ENCODE data around the gene CAMK2B.

The CAMK2B gene

DNA sequence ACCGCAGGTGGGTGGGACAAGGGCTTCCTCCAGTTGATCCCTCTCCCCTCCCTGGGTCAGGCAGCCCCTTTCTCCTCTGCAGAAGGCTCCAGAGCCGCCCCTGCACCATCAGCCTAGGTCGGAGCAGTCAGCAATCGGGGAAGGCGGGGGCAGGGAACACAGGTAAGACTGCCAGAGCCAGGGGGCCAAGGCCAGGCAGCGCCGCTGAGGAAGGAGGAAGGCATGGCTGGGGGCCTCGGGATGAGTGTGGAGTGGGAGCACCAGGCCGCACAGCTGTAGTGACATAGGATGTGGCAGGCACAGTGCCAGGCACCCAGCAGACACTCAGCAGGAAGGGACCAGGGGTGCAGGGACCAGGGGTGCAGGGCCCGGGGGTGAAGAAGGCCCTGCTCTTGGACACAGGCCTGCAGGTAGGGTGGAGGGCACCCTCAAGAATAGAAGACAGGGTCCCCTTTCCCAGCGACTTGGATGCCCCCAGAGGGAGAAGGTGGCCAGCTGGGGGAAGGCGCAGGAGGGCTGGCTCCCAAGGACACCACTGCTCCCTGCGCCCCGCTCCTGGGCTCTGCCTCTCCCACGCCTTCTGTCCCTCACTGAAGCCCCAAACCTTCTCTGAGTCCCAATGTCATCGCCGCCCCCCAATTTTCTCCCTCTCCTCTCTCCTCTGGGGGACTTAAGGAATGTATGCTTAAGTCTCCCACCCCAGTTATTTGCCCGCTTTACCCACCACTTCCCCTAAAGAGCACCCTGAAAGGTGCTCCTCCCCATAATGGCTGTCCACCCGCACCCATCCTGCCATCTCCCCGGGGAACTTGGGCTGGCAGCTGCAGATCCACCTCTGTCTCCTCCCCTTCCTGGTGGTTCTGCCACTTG lies 38.5 kb downstream of the CAMK2B start:
- DNase-seq (ENCODE audit: low spot score) = no peak

GRCh38 chr7:44286182-44286617 lies 39.2 kb downstream of the CAMK2B start:
- DNase-seq (ENCODE audit: low spot score) = no peak

- no peak for DNase-seq (ENCODE audit: low spot score)
Measured at GRCh38 chr7:44285561-44285960, 39.8 kb downstream of the CAMK2B start.

DNA sequence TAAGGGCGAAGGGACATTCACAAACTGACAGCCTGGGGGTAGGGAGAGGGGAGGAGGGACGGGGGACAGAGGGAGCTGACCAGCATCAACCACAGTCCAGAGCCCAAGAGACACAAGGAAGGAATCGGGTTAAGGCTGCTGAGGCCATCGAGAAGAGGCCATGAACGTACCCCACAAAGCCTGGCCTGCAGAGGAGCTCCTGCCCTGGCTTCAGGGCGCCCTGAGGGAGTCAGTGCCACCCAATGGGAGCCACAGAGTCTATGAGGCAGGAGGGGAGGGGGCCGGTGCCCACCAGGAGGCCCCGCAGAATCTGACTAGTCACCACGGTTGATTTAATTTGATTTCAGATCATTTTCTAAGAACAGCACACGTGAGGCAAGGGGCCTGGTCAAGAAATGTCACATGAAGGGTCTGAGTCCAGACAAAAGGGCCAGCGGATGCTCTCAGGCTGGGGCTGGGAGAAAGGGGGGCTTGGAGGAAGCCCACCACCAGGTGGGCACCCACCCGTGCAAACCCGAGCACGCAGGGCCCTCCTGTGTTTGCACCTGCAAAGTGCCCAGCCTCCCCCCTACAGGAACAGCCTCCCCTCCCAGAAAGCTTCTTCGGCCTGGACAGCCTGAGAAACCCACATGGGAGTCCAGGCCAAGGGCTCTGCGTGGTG lies 40.4 kb downstream of the CAMK2B start:
- no peak for DNase-seq (ENCODE audit: low spot score)

DNA sequence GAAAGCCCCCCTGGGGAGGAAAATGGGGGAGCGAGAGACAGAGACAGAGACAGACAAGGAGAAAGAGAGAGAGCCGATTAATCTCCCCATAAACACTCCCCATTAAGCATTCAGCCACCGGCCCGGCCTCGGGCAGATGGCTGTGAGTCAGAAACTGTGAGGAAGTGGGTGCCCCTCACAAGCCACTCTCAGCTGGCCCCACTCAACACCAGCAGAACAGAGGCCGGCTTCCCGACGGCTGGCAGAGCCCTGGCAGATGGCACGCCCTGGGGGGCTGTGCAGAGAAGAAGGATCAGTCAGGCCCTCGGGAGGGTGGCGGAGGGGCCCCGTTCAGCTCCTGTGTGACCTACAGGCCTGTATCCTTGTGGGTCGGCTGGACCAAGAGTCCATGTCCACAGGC lies 41.2 kb downstream of the CAMK2B start:
- no peak for DNase-seq (ENCODE audit: low spot score)

DNA sequence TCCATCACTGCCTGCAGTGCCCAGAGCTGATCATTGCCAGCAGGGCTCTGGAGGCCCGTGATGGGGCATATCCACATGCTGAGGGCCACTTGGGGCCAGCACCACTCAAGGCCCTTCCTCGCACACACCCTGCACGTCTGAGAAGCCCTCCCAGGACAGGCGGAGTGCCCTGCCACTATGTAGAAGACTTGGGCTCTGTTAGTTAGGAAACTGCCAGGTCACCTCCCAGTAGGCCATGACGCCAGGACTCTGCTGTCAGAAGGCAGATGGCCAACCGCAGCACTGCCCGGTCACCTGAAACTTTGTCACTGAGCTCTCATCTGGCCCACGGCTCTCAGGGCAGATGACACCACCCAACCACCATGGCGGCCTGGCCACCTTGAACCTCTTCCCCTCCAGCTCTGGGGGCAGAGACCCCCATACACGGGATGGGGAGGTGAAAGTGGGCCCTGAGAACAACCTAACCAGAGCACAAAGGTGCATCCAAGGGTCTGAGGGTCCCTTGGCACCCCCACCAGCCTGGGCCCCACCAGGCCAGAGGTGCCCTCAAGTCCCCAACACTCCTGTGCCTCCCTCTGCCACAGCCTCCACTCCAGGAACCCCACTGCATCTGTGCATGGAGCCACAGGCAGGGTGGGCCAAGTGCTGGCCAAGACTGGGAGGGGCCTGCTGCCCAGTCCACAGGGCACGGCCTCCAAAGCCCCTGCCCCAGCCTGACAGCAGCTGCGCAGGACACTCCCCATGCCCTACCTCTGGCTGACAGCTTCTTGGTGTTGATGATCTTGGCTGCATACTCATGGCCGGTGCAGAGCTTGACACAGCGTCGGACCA lies 41.8 kb downstream of the CAMK2B start:
- DNase-seq (ENCODE audit: low spot score) = no peak

DNA sequence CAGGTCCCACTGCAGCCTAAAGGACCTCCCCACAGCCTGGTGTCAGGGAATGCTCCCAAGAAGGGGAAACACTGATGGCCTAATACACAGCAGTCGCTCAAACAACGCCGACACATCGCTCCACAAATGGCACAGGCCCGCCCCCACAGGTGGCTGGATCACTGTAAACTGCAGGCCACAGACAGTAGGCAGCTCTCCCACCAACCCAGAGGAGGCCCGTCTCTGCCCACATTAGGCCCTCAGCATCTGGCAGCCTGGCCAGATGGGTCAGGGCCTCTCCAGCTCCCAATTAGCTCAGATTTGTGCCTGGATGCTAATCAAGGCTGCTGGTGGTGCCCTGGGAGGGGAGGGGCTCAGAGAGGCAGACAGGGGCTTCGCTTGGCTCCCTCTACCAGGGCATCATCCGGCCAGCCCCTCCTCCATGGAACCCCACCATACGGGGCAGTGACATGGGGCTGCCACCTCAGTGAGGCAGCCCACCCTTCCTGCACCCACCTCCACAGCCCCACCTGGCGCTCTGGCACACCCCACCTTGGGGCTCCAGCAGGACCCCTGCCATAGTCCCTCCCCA lies 42.7 kb downstream of the CAMK2B start:
- no peak for DNase-seq (ENCODE audit: low spot score)

- no peak for DNase-seq (ENCODE audit: low spot score)
Measured at GRCh38 chr7:44281811-44282600, 43.4 kb downstream of the CAMK2B start.

- no peak for DNase-seq (ENCODE audit: low spot score)
Measured at GRCh38 chr7:44280993-44281721, 44.2 kb downstream of the CAMK2B start.

- DNase-seq (ENCODE audit: low spot score) = no peak
Measured at GRCh38 chr7:44280636-44280992, 44.8 kb downstream of the CAMK2B start.

DNA sequence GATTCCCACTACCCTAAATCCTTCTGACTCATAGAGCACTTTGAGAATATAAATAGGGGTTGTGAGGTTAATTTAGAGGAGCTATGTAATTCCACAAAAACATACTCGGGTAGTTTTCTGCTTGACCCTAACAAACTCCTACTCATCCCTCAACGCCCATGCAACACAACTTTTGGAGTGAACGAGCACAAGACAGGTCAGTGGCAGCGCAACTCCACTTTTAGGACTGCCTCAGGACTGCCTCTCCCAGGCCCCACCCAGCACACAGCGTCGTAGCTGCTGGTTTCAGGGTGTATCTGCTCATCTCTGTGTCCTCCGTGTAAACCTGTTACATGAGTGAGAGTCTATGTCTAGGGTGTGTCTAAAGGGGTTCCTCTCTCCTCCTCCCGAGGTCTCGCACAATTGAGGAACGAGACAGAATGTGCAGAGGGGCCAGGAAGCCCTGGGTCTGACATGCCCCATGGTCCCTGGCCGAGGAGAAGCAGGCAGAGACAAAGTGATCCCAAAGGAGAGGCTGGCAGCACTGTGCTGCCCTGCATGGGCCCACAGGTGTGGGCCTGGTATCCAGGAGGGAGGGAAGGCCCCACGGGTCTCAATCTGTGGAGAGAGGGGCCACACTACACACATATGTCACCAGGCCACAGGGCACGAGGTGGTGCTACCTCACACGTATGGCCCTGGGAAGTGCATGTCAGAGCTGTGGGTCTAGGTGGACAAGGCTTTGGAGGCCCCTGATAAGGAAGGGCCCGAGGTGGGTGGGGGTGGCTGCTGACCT lies 45.5 kb downstream of the CAMK2B start:
- DNase-seq (ENCODE audit: low spot score) = no peak

GRCh38 chr7:44279286-44279685 lies 46.1 kb downstream of the CAMK2B start:
- no peak for DNase-seq (ENCODE audit: low spot score)

DNA sequence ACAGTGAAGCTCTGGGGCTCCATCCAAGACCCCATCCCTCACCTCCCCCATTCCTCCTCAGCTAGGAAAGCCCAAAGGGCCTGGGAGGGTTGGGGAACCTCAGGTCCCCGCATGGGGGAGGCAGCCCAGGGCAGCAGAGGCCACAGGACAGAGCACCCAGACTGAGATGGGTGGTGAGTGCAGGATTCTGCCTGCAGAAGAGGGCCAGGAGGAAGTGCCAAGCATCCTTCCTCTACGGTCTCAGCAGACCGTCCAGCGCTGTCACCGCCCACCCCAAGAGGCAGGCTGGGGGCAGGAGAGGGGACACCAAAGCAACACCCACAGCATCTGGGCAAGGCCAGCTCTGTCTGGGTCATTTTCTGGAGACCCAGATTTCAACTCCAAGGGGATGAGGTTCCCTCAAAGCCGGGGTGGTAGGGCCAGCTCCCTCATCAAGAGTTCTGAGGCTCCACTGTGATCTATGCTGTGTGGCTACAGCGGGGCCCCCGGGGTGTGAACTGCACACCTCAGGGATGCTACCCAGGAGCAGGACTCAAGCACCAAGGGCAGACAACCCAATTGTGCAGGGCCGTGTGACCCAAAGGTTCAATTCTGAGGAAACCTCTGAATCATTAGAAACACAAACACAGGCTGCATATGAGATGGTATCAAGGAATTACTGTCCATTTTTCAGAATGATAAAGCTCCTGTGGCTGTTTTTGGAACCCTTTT lies 46.8 kb downstream of the CAMK2B start:
- DNase-seq (ENCODE audit: low spot score) = no peak

DNA sequence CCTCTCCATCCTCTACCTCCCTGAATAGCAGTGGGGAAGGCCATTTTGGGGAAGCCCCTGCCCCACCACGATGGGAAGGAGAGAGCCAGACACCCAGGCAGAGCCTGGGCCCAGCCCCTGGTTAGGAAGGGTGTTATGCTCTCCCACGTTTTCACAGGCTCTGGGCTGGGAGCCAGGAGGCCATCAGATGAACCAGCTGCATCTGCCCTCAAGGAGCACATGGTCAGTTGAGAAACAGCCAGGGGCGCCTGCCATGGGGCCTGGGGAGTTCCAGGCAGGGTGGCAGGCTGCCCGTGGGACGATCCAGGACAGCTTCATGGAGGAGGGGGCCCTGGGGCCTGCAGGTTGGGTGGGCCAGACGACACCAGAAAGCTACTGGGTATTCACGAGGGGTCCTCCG lies 47.5 kb downstream of the CAMK2B start:
- no peak for DNase-seq (ENCODE audit: low spot score)

DNA sequence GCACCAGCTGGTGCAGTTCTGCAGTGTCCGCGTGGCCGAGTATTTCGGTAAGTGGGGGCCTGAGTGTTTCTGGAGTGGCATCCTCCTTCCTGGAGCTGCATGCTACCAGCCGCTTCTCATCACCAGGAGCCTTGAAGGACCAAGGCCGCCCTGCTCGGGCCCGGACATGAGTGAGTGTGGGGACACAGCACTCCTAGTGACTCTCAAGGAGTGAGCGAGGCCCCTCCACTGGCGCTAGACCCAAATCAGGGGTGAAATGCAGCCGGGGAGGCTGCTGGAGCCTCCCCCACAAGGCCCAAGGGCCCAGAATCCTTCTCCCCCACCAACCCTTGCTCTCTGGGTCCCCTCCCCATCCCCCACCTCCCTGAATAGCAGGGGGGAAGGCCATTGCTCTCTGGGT lies 48.0 kb downstream of the CAMK2B start:
- no peak for DNase-seq (ENCODE audit: low spot score)

- DNase-seq (ENCODE audit: low spot score) = no peak
Measured at GRCh38 chr7:44276571-44277221, 48.7 kb downstream of the CAMK2B start.

GRCh38 chr7:44275957-44276570 lies 49.3 kb downstream of the CAMK2B start:
- DNase-seq (ENCODE audit: low spot score) = peak; percentile 96

DNA sequence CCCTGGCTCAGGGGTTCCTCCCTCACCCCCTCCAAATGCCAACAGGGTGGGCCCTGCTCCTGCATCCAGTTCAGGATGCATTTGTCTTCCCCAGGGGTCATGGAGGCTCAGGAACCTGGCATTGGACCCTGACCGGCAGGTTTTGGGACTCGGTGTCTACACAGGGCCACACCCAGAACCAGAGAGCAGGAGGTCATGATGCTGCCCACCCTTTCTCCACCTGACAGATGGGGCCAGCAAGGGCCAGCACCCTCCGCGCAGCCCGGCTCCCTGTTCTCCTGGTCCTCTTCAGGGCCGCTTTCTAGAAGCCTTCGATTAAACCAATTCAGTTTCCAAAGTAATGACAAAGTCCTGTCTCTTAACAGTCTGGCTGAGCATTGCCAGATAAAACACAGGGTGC lies 50.2 kb downstream of the CAMK2B start:
- no peak for DNase-seq (ENCODE audit: low spot score)

- DNase-seq (ENCODE audit: low spot score) = no peak
Measured at GRCh38 chr7:44274623-44274975, 50.8 kb downstream of the CAMK2B start.
